Uterus (tissue), 4 donors: ENCODE data around the gene RAD51B. TPM values are rescaled to one million over a fixed set of nuclear protein-coding genes. Genes with fewer than 3 reads are reported as not detected.

Source experiments
- DNase-seq, 2 donors: peaks; one replicate each; pipeline ENCODE4 v3.0.0-alpha.2; 2019 to 2020
- H3K27ac ChIP-seq, 2 donors: fragments of 200-600 bp; sonication (generic); 1 replicate in 1 of 2; 2 replicates in 1 of 2; pipeline ENCODE4 v1.5.1; 2016 to 2018
- H3K27me3 ChIP-seq, 2 donors: fragments of 200-600 bp; sonication (generic); one replicate each; pipeline ENCODE4 v1.5.1; 2018 to 2019; ENCODE audit warnings: control low read depth in 1 of 2
- H3K36me3 ChIP-seq, 2 donors: fragments of 200-600 bp; sonication (generic); one replicate each; pipeline ENCODE4 v1.5.1; 2019; ENCODE audit warnings: control low read depth in 1 of 2
- H3K4me1 ChIP-seq, 2 donors: fragments of 200-600 bp; sonication (generic); one replicate each; pipeline ENCODE4 v1.5.1; 2018 to 2019; ENCODE audit warnings: control low read depth in 1 of 2
- H3K4me3 ChIP-seq, 2 donors: fragments of 200-600 bp; sonication (generic); 1 replicate in 1 of 2; 2 replicates in 1 of 2; pipeline ENCODE4 v1.5.1; 2018 to 2019; ENCODE audit warnings: mild to moderate bottlenecking in 1 of 2
- H3K9me3 ChIP-seq, 2 donors: fragments of 200-600 bp; sonication (generic); one replicate each; pipeline ENCODE4 v1.5.1; 2019; ENCODE audit warnings: control low read depth in 1 of 2
- CTCF ChIP-seq, 4 experiments: fragments of 200-600 bp in 2 of 4; fragments of 450-650 bp in 2 of 4; sonication (generic) in 2 of 4; IDR thresholded peaks; one replicate each; pipeline ENCODE4 v1.5.1; 2016 to 2019; ENCODE audit warnings: antibody characterized with exemption in 4 of 4, mild to moderate bottlenecking in 2 of 4, moderate library complexity in 1 of 4
- POLR2A ChIP-seq, 2 donors: fragments of 450-650 bp; IDR thresholded peaks; one replicate each; pipeline ENCODE4 v1.6.1; 2016; ENCODE audit warnings: antibody characterized with exemption in 2 of 2, mild to moderate bottlenecking in 1 of 2, moderate library complexity in 1 of 2
- intact Hi-C: fragments of 100-400 bp; cut with DNase I; formaldehyde crosslinking; loops from one replicate; pipeline ENCODE4 v1.15.1; 2023; ENCODE audit warnings: low total_unique reads
- total RNA-seq, 4 donors: library from RNA; depleted of rRNA in 3 of 4; stranded (reverse); fragments of >200 nt in 3 of 4; gene quantifications; one replicate each; pipeline versions ENCODE4 v1.1.0 to v1.2.4, GENCODE V29; 2014 to 2023
- donor health status: DM: yes; HTN: yes; CAD: no.

Gene RAD51B
- total RNA-seq, 4 donors from 2014 or later: 29.5 to 100.0 (median 70.3) TPM

- intact Hi-C loops: no loop called here
These were observed 784.2 kb downstream of the RAD51B start for GRCh38 chr14:68603533-68604360.

GRCh38 chr14:68604361-68604730 lies 784.8 kb downstream of the RAD51B start:
- H3K4me3 ChIP-seq: no peak overlapping the region
- intact Hi-C loops: no loop called here
- no peaks in the 10 kb centered on the region for H3K36me3 ChIP-seq
- no peaks in the 10 kb centered on the region for H3K27me3 ChIP-seq
- peaks cover 0 to 3% of the 10 kb centered on the region in 2 donors for H3K4me1 ChIP-seq
- DNase-seq: no peak
- H3K9me3 ChIP-seq: no peaks in the 10 kb centered on the region
- H3K27ac ChIP-seq: peak overlapping the region in 1 of 2 donors; percentile 93
- no peak for TF ChIP-seq CTCF (IDR thresholded peaks at IDR 0.05)
- TF ChIP-seq POLR2A (IDR thresholded peaks at IDR 0.05): no peak

More at GRCh38 chr14:68603533-68604360, 784.2 kb downstream of the RAD51B start:
- H3K4me3 ChIP-seq: no peak overlapping the region
- peaks cover 0 to 5% of the 10 kb centered on the region in 2 donors for H3K4me1 ChIP-seq
- no peak for TF ChIP-seq CTCF (IDR thresholded peaks at IDR 0.05)
- no peak for TF ChIP-seq POLR2A (IDR thresholded peaks at IDR 0.05)
- H3K27ac ChIP-seq: peak overlapping the region in 1 of 2 donors; percentile 5
- no peak for DNase-seq
- no peaks in the 10 kb centered on the region for H3K27me3 ChIP-seq
- H3K36me3 ChIP-seq: no peaks in the 10 kb centered on the region
- no peaks in the 10 kb centered on the region for H3K9me3 ChIP-seq

- DNase-seq: no peak
- Histone ChIP-seq H3K4me3 (no peak overlapping the region), H3K36me3 (no peaks in the 10 kb centered on the region), H3K27ac (peak overlapping the region in 1 of 2 donors; percentile 93), H3K27me3 (no peaks in the 10 kb centered on the region), H3K4me1 (no peaks in the 10 kb centered on the region), H3K9me3 (no peaks in the 10 kb centered on the region)
- intact Hi-C loops: no loop called here
- TF ChIP-seq CTCF (IDR thresholded peaks at IDR 0.05) (no peak), POLR2A (IDR thresholded peaks at IDR 0.05) (no peak)
These were observed 785.2 kb downstream of the RAD51B start for GRCh38 chr14:68604822-68605221.

GRCh38 chr14:68606176-68606575 lies 786.6 kb downstream of the RAD51B start:
- no peak for DNase-seq
- Histone ChIP-seq H3K27ac (peak overlapping the region; percentile 88 to 93), H3K4me1 (peaks cover 0 to 3% of the 10 kb centered on the region in 2 donors), H3K4me3 (no peak overlapping the region), H3K9me3 (no peaks in the 10 kb centered on the region), H3K27me3 (no peaks in the 10 kb centered on the region), H3K36me3 (no peaks in the 10 kb centered on the region)
- no peak for TF ChIP-seq CTCF (IDR thresholded peaks at IDR 0.05)
- no peak for TF ChIP-seq POLR2A (IDR thresholded peaks at IDR 0.05)
- intact Hi-C loops: no loop called here

GRCh38 chr14:68606644-68607043 lies 787.1 kb downstream of the RAD51B start:
- Histone ChIP-seq H3K27me3 (no peaks in the 10 kb centered on the region), H3K27ac (peak overlapping the region; percentile 88 to 93), H3K4me1 (peaks cover 0 to 3% of the 10 kb centered on the region in 2 donors), H3K4me3 (no peak overlapping the region), H3K9me3 (no peaks in the 10 kb centered on the region), H3K36me3 (no peaks in the 10 kb centered on the region)
- intact Hi-C loops: no loop called here
- DNase-seq: no peak
- TF ChIP-seq POLR2A (IDR thresholded peaks at IDR 0.05) (no peak), CTCF (IDR thresholded peaks at IDR 0.05) (no peak)
